IPS-15b (cell line): ENCODE data around the gene CRACR2A.

Experiments
- H3K27me3 ChIP-seq: one replicate; pipeline ENCODE4 v1.6.1; 2013; ENCODE audit warnings: low read length; ENCODE audit not compliant: control insufficient read depth, insufficient read depth
- H3K36me3 ChIP-seq: one replicate; pipeline ENCODE4 v1.6.1; 2013; ENCODE audit warnings: low read length; ENCODE audit not compliant: control insufficient read depth, insufficient read depth
- H3K4me1 ChIP-seq: one replicate; pipeline ENCODE4 v1.6.1; 2013; ENCODE audit warnings: mild to moderate bottlenecking, low read length; ENCODE audit not compliant: control insufficient read depth, insufficient read depth
- H3K4me3 ChIP-seq: one replicate; pipeline ENCODE4 v1.5.1; 2013; ENCODE audit warnings: low read depth, low read length
- H3K9ac ChIP-seq: one replicate; pipeline ENCODE4 v1.6.1; 2013; ENCODE audit warnings: low read depth, mild to moderate bottlenecking, low read length
- H3K9me3 ChIP-seq: one replicate; pipeline ENCODE4 v1.6.1; 2013; ENCODE audit warnings: mild to moderate bottlenecking, low read length; ENCODE audit not compliant: control insufficient read depth, insufficient read depth

CRACR2A gene

GRCh38 chr12:3592856-3593625 lies 159.9 kb downstream of the CRACR2A start:
- H3K36me3 ChIP-seq: no peaks in the 10 kb centered on the region
- H3K27me3 ChIP-seq: peaks cover 10% of the 10 kb centered on the region
- no peak overlapping the region for H3K4me3 ChIP-seq
- no peak overlapping the region for H3K9ac ChIP-seq
- no peaks in the 10 kb centered on the region for H3K4me1 ChIP-seq
- no peaks in the 10 kb centered on the region for H3K9me3 ChIP-seq

GRCh38 chr12:3589745-3590144 lies 163.2 kb downstream of the CRACR2A start:
- no peaks in the 10 kb centered on the region for H3K36me3 ChIP-seq
- no peak overlapping the region for H3K4me3 ChIP-seq
- H3K27me3 ChIP-seq: peaks cover 10% of the 10 kb centered on the region
- peaks cover 4% of the 10 kb centered on the region for H3K4me1 ChIP-seq
- no peak overlapping the region for H3K9ac ChIP-seq
- no peaks in the 10 kb centered on the region for H3K9me3 ChIP-seq

- Histone ChIP-seq H3K4me1 (peaks cover 4% of the 10 kb centered on the region), H3K27me3 (peaks cover 10% of the 10 kb centered on the region), H3K9ac (no peak overlapping the region), H3K9me3 (no peaks in the 10 kb centered on the region), H3K4me3 (no peak overlapping the region), H3K36me3 (no peaks in the 10 kb centered on the region)
Measured at GRCh38 chr12:3587402-3588013, 165.4 kb downstream of the CRACR2A start.

GRCh38 chr12:3583656-3584334 lies 169.1 kb downstream of the CRACR2A start:
- H3K27me3 ChIP-seq: no peaks in the 10 kb centered on the region
- no peaks in the 10 kb centered on the region for H3K36me3 ChIP-seq
- peaks cover 14% of the 10 kb centered on the region for H3K4me1 ChIP-seq
- H3K4me3 ChIP-seq: no peak overlapping the region
- no peak overlapping the region for H3K9ac ChIP-seq
- H3K9me3 ChIP-seq: no peaks in the 10 kb centered on the region

GRCh38 chr12:3580094-3580749 lies 172.7 kb downstream of the CRACR2A start:
- no peak overlapping the region for H3K4me3 ChIP-seq
- H3K9ac ChIP-seq: no peak overlapping the region
- no peaks in the 10 kb centered on the region for H3K27me3 ChIP-seq
- no peaks in the 10 kb centered on the region for H3K9me3 ChIP-seq
- H3K4me1 ChIP-seq: peaks cover 10% of the 10 kb centered on the region
- no peaks in the 10 kb centered on the region for H3K36me3 ChIP-seq

GRCh38 chr12:3579446-3580093 lies 173.3 kb downstream of the CRACR2A start:
- Histone ChIP-seq H3K36me3 (no peaks in the 10 kb centered on the region), H3K9ac (no peak overlapping the region), H3K4me3 (no peak overlapping the region), H3K9me3 (no peaks in the 10 kb centered on the region), H3K4me1 (peaks cover 10% of the 10 kb centered on the region), H3K27me3 (no peaks in the 10 kb centered on the region)

GRCh38 chr12:3578557-3578956 lies 174.4 kb downstream of the CRACR2A start:
- H3K9ac ChIP-seq: no peak overlapping the region

GRCh38 chr12:3576891-3577290 lies 176.0 kb downstream of the CRACR2A start:
- H3K4me3 ChIP-seq: no peak overlapping the region
- no peaks in the 10 kb centered on the region for H3K9me3 ChIP-seq
- H3K36me3 ChIP-seq: no peaks in the 10 kb centered on the region
- no peak overlapping the region for H3K9ac ChIP-seq
- H3K27me3 ChIP-seq: no peaks in the 10 kb centered on the region
- H3K4me1 ChIP-seq: peaks cover 10% of the 10 kb centered on the region

More at GRCh38 chr12:3578557-3578956, 174.4 kb downstream of the CRACR2A start:
- H3K9me3 ChIP-seq: no peaks in the 10 kb centered on the region
- no peak overlapping the region for H3K4me3 ChIP-seq
- H3K27me3 ChIP-seq: no peaks in the 10 kb centered on the region
- H3K36me3 ChIP-seq: no peaks in the 10 kb centered on the region
- peaks cover 10% of the 10 kb centered on the region for H3K4me1 ChIP-seq

GRCh38 chr12:3574986-3575385 lies 177.9 kb downstream of the CRACR2A start:
- H3K36me3 ChIP-seq: no peaks in the 10 kb centered on the region
- no peaks in the 10 kb centered on the region for H3K27me3 ChIP-seq
- H3K9ac ChIP-seq: no peak overlapping the region
- no peaks in the 10 kb centered on the region for H3K9me3 ChIP-seq
- H3K4me1 ChIP-seq: peaks cover 9% of the 10 kb centered on the region
- H3K4me3 ChIP-seq: no peak overlapping the region

GRCh38 chr12:3572560-3572959 lies 180.3 kb downstream of the CRACR2A start:
- H3K9ac ChIP-seq: no peak overlapping the region
- no peaks in the 10 kb centered on the region for H3K27me3 ChIP-seq
- H3K36me3 ChIP-seq: no peaks in the 10 kb centered on the region
- no peaks in the 10 kb centered on the region for H3K4me1 ChIP-seq
- H3K4me3 ChIP-seq: no peak overlapping the region
- H3K9me3 ChIP-seq: no peaks in the 10 kb centered on the region

GRCh38 chr12:3571724-3572123 lies 181.2 kb downstream of the CRACR2A start:
- no peaks in the 10 kb centered on the region for H3K9me3 ChIP-seq
- H3K36me3 ChIP-seq: no peaks in the 10 kb centered on the region
- H3K4me3 ChIP-seq: no peak overlapping the region
- no peaks in the 10 kb centered on the region for H3K27me3 ChIP-seq
- H3K4me1 ChIP-seq: no peaks in the 10 kb centered on the region
- no peak overlapping the region for H3K9ac ChIP-seq
